SW 1271 (cell line): Measurements from ENCODE around the gene LRRC45.

Experiments used
- DNase-seq, 2 experiments: peaks; one replicate each; lab custom pipeline; 2025; lab: John Stamatoyannopoulos, UW

The LRRC45 gene

DNA sequence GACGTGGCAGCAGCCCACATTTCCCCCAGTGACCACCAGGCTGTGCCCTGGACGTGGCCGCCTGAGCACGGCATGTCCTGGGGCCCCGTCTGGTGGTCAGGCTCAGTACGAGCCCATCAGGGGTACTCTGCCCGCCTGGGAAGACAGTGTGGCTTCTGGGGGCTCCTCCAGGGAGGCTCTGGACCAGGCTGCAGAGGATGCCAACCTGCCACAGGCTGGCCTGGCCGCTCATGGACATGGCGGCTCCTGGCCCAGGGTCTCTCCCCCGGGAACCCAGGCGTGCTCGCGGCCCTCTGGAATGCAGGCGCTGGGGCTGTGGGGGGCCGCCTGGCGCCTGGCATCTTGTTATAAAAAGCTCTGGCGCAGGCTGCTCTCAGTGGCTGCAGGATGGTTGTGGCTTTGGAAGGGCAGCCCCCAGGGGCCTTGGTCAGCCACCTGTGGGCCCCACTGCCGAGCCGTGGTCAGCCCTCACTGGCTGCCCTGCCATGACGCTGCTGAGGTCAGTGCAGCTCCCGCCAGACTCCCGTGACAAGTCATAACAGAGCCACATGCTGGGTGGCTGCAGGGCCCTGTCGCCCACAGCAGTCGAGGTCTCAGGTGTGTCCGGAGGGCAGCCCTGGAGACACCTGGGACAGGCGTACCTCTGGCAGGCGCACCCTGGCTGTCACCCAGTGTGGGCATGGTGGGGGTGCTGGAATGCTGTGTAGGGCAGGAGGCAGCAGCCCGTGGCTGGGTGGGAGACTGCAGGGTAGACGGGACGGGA, 15.4 kb upstream of the LRRC45 start:
- DNase-seq, result no peak

- no peak for DNase-seq
These were observed 14.7 kb upstream of the LRRC45 start for GRCh38 chr17:82008258-82008940.

- no peak for DNase-seq
These were observed 14.1 kb upstream of the LRRC45 start for GRCh38 chr17:82008941-82009405.

- DNase-seq, result no peak
These were observed 13.7 kb upstream of the LRRC45 start for GRCh38 chr17:82009413-82009812.

DNA sequence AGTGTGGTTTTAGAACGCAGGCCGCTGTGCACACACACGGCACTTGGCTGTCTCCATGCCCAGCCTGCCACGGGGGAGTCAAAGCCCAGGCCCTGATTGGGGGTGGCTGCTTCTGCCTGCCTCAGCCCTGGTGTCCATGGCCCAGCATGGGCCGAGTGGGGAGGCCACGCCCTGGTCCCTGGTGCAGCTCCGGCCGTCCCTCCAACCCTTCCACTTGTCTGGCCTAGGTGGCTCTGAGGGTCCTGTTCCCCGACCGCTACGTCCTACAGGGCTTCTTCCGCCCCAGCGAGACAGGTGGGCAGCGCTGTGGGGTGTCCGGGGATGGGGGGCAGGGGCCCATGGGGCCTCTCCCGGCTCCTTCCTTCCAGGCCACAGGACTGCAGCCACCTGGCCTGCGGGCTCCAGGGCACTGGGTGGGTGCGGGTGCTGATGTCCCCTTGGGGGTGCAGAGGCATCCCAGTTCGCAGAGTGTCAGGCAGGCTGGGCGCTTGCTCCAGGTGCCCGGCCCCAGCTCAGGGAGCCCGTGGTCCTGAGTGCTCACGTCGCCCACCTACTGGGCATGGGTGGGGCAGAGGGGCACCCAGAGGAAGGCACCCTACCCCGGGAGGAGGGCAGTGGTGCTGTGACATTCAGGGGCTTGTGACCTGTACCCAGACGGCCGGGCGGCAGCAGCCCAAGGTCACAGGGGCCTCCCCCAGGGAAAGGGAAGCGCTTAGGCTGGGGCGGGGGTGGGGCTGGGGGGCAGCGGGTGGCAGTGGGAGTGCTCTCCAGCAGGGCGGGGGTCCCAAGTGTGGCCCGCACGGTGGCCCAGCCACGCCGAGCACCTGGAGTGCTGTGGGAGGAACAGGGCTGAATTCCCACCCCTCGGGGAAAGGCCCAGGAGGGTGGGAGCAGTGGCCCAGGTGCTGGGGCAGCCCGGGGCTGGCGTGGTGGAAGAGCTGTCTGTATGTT, 12.3 kb upstream of the LRRC45 start:
- no peak for DNase-seq

- DNase-seq, result no peak
These were observed 11.4 kb upstream of the LRRC45 start for GRCh38 chr17:82011617-82012187.

- DNase-seq, result no peak
These were observed 10.9 kb upstream of the LRRC45 start for GRCh38 chr17:82012261-82012639.

GRCh38 chr17:82012640-82013295, 10.3 kb upstream of the LRRC45 start:
- no peak for DNase-seq

GRCh38 chr17:82013341-82013740, 9.8 kb upstream of the LRRC45 start:
- no peak for DNase-seq

DNA sequence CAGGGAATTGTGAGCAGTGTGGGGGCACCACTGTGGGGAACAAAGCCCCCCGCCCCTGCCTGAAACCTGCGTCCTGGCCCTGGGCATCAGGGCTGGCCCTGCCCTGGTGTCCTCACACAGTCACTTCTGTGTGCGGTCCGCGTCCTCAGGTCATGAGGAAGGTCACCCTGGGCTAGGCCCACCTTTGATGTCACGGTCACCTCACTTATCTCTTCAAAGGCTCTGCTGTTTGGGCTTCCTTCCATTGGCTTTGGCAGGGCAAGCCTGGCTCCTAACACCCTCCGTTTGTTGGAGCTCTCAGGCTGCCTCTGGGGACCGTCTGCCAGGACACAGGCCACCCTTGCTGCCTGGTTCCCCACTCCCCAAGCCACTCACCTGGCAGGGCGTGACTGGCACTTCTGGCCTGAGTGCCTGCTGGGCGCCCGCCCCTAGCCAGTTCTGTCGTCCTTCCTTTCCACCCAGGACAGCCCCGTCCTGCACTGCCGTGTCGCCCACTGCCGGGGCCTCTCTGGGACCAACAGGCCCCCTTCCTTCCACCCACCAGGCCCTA, 9.3 kb upstream of the LRRC45 start:
- DNase-seq, result no peak

GRCh38 chr17:82014432-82014831, 8.7 kb upstream of the LRRC45 start:
- no peak for DNase-seq

DNA sequence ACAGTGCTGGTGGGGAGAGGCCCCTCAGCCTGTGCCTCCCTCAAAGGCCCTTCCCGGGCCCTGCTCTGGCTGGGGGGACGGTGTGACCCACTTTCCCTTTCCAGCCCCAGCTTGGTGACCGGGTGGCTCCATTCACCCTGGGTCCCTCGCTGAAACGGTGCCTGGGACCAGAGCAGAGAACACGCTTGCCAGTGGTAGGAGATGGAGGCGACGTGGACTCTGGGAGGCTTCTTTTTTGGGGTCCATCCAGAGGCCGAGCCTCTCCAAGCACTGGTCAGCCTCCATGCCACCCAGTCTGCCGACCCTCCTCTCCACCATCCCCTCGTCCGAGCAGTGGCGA, 8.2 kb upstream of the LRRC45 start:
- no peak for DNase-seq

DNA sequence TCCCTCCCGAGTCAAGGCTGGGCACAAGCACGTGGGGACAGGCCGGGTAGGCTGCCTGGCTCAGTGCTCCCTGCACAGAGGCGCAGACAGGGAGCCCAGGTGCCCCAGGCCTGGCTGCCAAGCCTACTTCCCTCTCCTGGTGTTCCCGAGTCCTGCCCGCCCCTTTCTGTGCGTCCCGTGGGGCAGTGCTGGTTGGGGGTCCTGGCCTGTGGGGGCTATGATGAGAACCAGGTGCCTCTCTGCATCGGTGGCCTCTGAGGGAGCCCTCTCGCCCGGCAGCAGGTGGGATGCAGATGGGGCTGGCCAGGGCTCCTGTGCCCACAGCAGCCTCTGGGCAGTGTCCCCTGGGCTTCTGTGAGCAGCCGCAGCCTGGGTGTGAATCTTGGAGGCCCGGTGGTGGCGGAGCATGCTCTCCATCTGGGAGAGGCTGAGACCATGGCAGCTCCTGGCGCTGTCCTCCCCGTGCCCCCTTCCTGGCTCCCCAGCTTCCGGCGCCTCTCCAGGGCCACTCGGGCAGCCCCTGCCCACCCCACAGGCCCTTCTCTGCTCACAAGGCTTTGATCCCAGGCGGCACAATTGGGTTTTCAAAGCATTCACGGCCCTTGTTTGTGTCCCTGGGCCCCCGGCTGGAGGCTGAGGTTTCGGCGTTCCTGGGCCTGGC, 7.7 kb upstream of the LRRC45 start:
- DNase-seq, result no peak

DNA sequence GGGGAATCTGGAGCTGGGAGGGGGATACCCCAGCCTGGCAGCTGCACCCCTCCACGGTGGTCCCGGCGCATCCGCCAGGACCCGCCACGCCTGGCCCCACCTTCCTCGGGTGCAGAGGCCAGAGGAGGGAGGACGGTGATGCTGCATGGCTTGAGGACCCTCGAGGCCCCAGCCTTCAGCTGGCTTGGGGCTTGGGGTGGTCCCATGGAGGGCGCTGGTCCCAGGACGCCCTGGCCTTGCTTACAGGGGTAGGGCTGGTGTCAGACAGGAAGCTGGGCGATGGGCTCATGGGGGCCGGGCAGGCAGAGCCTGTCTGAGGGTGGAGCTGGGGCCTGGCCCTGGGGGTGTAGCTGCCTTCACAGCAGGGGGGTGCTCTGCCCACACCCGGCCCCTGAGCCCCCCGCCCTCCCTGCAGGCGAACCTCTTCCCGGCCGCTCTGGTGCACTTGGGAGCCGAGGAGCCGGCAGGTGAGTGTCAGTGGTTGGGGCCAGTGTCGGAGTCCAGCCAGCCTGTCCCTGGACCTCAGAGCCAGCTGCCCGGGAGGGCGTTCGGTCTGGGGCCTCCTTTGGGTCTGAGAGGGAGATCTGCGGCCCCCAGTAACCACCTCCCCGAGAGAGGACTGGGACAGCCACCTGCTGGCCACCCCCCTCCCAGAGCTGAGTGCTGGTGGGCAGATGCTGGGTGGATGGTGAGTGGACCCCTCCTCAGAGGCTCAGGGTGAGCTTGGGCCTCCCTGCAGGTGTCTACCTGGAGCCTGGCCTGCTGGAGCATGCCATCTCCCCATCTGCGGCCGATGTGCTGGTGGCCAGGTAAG, 6.8 kb upstream of the LRRC45 start:
- no peak for DNase-seq

DNA sequence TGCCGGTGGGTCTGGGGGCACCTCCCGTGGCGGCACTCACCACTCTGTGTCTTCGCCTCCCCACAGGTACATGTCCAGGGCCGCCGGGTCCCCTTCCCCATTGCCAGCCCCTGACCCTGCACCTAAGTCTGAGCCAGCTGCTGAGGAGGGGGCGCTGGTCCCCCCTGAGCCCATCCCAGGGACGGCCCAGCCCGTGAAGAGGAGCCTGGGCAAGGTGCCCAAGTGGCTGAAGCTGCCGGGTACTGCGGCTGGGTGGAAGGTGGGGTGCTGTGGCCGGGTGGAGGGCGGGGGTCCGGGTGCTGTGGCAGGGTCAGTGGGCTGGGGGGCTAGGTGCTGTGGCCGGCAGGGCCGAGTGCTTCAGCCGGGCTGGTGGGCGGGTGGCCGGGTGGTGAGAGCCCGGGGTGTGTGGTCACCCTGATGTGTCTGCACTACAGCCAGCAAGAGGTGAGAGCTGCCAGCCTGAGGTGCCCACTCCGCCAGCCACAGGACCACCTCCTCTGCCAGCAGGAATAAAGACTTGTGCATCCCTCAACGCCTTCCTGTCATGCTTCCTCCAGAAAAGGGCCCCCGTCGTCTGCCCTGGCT, 6.1 kb upstream of the LRRC45 start:
- no peak for DNase-seq

GRCh38 chr17:82017612-82018151, 5.4 kb upstream of the LRRC45 start:
- no peak for DNase-seq

DNA sequence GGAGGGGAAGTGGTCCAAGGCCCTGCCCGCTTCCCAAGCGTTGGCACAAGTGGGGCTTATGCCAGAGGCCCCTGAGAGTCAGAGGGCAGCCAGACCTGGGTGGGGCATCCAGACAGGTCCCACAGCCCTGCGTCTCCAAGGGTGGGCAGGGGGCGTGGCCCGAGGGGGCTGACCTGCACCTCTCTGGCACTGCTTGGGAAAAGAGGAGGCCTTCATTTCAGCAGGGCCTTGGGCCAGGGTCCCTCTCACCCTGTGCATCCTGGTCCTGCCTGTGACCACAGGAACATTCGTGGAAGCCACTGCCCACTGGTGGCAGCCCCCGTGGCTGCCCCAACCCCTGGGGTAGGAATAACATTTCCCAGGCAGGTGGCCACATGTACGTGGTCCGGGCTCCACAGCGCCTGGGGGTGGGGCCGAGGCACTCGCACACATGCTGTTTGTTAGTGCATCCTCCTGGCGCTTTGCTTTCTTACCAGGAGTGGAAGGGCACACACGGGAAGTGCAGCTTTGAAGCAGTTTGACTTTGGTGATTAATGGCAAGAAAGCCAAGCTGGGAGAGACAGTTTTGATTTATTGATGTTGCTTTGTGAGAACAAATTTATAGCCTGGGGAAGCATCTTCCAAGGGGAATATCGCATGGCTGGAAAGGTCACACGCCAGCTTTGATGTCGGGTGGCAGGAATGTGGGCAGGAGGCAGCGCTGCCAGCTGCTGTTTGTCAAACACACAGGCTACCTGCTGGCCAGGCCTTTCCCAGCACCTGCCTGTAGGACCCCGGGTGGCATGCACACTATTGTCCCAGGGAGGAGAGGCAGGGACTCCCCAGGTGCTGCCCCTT, 4.7 kb upstream of the LRRC45 start:
- DNase-seq, result no peak

DNA sequence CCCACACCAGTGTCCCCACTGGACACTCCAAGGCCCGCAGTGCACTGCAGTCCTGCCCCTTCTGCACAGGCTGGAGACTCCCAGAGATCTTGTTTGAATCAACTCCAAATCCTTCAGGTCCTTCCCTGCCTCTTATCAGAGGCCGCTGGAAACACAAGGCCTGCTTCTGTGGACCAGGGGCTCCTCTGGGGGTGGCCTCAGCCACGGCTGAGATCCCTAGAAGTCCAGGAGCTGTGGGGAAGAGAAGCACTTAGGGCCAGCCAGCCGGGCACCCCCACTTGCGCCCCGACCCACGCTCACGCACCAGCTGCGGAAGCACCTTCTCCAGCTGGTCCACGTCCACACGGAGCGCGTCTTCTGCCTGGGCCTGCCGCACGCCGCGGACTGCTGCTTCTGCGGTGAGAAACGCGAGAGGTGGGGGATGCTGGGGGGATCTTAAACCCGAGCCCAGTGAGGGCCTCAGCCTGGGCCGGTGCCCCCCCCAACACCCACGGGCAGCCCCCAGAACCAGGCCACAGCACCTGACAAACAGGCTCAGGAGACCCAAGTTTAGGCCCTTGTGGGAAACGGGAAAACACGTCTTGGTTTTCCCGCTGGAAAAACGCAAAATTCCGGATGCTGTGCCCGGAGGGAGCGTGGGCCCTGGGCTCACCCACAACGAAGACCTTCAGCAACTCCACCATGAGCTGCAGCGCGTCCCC, 4.0 kb upstream of the LRRC45 start:
- DNase-seq, result no peak
